Measurements from ENCODE around the gene PHF19.

Gene PHF19

GRCh38 chr9:120853198-120853597, 23.8 kb downstream of the PHF19 start:
- no peak for DNase-seq (ENCODE audit: low read depth in 2 of 2)

DNA sequence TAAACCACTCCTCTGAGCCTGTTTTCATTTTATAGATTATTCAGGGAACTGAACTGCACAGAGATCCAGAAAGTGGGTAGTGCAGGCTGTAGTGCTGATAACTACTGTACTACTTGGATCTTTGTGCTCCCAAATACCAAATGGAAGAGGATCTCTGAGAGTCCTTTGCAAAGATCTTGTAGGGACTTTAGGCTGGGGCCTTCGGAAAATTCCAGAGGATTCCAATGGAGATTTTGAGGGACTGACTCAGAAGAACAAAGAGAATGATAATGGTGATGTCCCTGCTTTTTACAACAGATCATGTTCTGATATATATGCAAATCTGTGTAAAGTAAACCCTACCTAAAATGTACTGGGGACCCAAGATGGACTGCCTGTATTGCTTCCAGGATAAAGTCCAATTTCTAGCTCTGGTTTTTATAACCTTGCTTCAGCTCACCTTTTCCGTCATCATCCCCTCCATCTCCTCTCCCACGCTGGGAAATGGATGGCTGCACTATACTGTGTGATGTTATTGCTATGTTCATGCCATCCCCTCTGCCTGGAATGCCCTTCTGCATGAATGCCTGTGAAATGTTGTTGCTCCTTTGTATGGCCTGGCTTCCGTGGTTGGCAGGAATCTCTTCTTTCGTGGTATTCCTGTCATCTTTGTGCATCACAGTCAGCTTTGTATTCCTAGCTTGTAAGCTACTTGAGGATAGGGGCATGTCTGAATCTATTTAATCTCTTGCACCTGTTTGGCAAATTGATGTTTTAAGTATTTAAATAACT, 24.6 kb downstream of the PHF19 start:
- no peak for DNase-seq (ENCODE audit: low read depth in 2 of 2)

DNA sequence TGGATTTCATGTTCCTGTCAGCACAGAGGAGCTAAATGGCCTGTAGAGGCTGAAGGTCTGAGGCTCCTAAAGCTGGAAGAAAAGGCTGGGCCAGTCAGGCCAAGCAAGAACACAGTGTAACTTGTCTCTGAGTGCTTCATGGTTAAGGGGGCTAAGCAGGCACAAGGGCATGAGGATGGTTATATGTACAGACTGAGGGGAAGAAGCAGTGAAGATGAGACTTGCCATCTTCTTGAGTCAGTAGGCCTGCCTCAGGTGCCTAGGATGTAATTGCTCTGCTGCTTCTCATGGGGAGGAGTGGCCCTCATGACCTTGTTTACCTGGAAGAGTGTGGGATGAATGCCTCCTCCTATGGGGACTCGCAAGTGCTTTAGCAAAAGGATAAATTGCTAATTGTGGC, 25.5 kb downstream of the PHF19 start:
- no peak for DNase-seq (ENCODE audit: low read depth in 2 of 2)

- DNase-seq (ENCODE audit: low read depth in 2 of 2): no peak
Measured at GRCh38 chr9:120850315-120850714, 26.7 kb downstream of the PHF19 start.

GRCh38 chr9:120846906-120847305, 30.1 kb downstream of the PHF19 start:
- DNase-seq (ENCODE audit: low read depth in 2 of 2): no peak

DNA sequence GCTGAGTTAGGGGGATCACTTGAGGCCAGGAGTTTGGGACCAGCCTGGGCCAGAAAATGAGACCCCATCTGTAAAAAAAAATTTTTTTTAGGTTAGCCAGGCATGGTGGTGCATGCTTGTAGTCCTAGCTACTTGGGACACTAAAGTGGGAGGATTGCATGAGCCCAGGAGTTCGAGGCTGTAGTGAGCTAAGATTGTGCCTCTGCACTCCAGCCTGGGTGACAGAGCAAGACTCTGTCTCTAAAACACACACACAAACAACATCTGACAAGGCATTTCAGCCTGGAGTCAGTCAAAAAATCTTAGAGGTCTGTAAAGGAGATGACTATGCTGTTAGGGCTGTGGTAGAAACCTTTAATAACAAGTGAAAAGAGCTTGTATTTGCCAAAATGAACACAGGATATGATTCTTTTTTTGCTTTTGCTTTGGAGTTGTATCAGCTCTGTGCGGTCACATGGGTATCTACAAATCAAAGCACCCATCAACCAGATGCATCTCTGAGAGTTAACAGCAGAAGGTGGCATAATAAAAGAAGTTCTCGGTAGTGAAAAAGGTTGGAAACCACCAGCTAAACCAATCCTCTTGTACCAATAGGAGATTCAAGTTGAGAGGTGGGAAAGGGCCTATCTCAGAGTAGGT, 30.6 kb downstream of the PHF19 start:
- no peak for DNase-seq (ENCODE audit: low read depth in 2 of 2)

DNA sequence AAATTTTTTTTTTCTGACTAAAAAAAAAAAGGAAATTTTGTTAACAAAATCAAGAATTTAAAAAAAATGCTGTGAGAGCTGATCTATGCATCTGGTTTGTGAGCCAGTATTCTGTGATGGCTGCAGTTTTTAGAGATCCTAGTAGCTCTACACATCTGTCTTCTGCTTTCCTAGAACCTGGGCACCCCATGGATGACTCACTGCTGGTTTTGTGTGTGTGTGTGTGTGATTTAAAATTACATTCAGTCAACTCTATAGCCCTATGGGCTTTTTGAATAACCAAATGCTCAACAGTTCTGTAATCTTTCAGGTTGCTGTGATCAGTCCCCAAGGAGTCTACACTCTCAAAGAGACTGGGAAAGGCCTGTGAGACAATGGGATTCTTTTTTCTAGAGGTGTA, 31.7 kb downstream of the PHF19 start:
- DNase-seq (ENCODE audit: low read depth in 2 of 2): peak; percentile 34 to 35

DNA sequence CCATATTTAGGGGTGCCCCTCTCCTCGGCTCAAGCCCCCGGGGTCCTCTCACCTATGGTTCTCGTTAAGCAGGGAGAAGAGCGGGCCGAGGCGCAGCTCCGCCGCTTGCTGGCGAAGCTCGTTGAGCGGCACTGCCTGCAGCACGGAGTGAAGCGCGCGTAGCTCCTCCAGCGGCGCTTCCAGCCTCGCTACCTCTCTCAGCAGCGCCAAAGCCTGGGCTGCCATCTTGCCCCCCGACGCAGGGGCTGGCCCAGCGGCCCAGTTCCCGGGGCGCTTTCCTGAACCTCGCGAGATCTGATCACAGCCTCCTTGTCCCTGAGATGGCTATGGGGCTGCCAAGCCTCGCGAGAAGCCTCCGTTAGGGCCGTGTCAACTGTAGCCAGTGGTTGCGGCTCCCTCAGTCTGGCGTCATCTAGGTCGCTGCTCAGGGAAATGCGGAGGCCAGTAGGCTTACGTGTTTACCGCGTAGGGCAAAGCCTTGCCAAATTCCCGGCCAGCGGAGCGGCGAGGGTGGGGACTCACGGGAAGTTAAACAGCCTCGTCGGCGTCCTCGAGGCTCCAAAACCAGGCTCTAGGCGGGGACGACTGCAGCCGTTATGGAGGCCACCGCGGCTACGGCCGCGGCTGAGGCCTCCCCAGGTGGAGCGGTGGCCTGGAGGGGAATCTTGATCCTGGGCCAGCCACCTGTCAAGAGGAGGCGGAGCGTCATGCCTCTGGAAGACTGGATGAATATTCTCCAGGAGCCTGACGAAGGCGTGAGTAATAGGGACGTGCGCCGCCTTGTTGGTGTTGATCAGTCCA, 34.1 kb downstream of the PHF19 start, which contains the start of gene PSMD5:
PSMD5 (minus strand) TSS at position 238 of the 801 bp plus-strand sequence; CDS start at position 225, 13 bp downstream.
- peak; percentile 92 to 96 for DNase-seq (ENCODE audit: low read depth in 2 of 2)

DNA sequence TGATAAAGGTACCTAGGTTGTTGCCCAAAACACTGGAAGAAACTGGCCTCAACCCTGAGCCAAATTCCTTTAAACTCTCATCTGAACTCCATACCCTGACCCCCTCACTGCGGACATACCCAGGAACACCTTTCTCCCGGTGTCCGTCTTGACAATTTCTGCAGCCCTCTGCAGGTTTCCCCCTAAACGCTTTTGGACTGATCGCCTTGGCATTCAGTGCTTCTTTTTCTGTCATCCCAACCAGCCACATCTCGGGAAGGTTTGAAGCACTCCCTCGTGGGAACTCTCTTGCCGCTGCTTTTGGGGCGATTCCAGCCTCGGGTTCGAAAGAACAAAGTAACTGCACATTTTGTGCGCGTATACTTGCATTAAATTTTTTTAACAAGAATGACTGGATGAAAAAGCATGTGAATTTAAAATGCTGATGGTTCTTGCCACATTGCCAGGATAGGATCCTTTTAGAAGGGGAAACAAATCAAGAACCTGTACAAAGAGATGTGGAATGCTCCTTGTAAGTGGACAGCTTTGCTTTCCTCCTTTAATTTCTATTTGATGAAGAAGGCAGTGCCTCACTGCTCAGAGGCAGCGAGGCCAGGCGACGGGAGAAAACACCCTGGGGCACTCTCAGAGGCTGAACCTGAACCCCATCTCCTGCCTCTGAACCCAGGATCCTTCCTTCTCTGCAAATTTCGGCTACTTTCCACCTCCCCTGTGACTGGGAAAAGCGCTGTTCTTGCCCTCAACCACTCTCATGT, 34.9 kb downstream of the PHF19 start:
- no peak for DNase-seq (ENCODE audit: low read depth in 2 of 2)

DNA sequence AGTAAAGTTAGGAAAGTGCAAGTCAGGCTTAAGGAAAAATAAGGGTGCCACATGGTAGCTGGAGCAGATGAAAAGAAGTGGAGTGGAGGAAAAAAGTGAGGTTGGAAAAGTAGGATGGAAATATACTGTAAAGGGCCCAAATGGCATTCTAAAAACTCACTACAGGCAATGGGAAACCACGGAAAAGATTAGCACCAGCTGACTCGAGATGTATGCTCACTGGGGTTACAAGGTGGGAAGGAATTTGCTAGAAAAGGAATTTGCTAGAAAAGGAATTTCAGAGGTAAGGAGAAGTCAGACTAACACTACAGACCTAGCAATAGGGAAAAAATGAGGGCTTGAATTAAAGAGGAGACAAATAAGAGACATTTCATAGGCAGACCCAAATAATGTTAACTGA, 37.8 kb downstream of the PHF19 start:
- DNase-seq (ENCODE audit: low read depth in 2 of 2): no peak

GRCh38 chr9:120837921-120838320, 39.1 kb downstream of the PHF19 start:
- DNase-seq (ENCODE audit: low read depth in 2 of 2): no peak

DNA sequence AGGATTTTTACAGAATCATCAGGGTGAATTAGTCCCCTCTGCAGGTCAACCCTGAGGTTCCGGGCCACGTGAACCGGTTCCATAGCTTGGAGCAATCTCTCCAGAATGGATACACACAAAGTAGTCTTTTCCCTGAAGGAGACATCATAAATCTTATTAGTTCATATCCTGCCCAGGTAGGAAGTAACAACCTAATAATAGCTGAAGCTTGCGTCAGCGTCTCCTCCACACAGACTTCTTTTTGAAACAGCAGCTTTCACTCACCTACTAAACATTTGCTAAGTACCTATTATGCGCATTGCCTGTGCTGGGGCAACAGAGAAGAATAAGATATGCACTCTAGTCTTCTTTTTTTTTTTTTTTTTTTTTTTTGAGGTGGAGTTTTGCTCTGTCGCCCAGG, 43.7 kb downstream of the PHF19 start:
- no peak for DNase-seq (ENCODE audit: low read depth in 2 of 2)

DNA sequence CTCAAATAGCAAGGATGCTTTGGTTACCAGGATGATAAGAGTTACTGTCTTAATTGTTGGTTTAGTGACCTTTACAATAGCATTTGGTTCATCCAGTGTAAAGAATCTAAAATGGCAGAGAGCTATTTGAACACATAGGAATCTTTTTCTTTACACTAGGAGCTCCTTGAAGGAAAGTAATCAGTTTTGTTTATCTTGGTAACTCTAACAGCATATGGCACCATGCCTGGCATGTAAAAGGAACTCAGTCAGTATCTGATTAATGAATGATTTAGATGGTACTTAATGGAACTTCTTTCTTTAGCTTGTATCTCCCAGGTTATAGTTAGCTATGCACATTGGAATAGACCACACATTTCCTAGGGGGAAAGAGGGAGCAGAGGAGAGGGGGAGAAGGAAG, 44.2 kb downstream of the PHF19 start:
- DNase-seq (ENCODE audit: low read depth in 2 of 2): no peak

DNA sequence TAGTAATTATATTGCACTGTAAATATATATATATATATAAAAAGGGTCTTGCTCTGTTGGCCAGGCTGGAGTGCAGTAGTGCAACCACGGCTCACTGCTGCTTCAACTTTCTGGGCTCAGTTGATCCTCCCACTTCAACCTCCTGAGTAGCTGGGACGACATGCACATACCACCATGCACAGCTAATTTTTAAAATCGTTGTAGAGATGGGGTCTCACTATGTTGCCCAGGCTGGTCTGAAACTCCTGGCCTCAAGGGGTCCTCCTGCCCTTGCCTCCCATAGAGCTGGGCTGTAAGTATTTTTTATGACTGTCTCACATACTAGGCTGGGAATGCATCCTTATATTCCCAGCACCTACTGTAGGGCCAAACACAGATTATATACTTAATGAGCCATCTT, 46.1 kb downstream of the PHF19 start:
- no peak for DNase-seq (ENCODE audit: low read depth in 2 of 2)

DNA sequence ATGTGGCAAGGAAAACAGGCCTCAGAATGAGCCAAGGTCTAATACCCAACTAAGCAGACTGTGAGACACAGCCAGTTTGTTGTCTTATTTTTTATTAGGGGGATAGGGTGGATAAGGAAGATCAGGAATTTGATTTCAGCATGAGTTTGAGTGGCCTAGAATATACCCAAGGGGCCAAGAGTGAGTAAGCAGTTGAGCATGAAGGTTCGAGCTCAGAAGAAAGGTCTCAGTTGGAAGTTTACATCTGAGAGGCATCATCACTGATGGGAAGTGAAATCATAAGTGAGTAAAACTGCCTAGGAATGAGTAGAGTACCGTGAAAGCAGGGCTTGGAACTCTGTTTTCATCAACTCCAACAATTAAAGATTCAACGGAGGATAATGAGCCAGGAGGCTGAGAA, 46.8 kb downstream of the PHF19 start:
- DNase-seq (ENCODE audit: low read depth in 2 of 2): no peak

GRCh38 chr9:120829650-120830049, 47.3 kb downstream of the PHF19 start:
- DNase-seq (ENCODE audit: low read depth in 2 of 2): no peak

DNA sequence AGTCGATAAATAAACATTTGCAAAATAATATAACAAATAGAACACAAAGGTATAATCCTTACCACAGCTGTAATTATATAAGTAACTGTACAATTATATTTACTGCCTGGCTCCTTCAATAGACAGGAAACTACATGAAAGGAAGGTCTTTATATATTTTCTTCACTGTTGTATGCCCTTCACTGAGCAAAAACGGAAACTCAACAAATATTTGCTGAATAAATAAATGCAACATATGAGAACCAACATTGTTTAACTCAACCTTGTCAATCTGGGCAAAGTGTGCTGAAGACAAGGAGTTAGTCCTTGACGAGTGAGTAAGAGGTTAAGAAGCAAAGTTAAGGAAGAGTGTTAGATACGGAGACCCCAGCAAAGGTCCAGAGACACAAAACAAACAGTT, 56.9 kb downstream of the PHF19 start:
- DNase-seq (ENCODE audit: low read depth in 2 of 2): no peak

GRCh38 chr9:120818595-120818994, 58.4 kb downstream of the PHF19 start:
- DNase-seq (ENCODE audit: low read depth in 2 of 2): no peak

GRCh38 chr9:120815075-120815474, 61.9 kb downstream of the PHF19 start:
- DNase-seq (ENCODE audit: low read depth in 2 of 2): no peak

GRCh38 chr9:120808931-120809330, 68.1 kb downstream of the PHF19 start:
- DNase-seq (ENCODE audit: low read depth in 2 of 2): no peak

- DNase-seq (ENCODE audit: low read depth in 2 of 2): no peak
Measured at GRCh38 chr9:120807607-120808379, 69.2 kb downstream of the PHF19 start.
